Umbilical cord (tissue), 2 donors: ENCODE data around the gene MGAT4B. TPM values are rescaled to one million over a fixed set of nuclear protein-coding genes. Genes with fewer than 3 reads are reported as not detected.

Experiments
- DNase-seq: peaks from one replicate; pipeline ENCODE4 v3.0.0-alpha.2; 2015; ENCODE audit warnings: low spot score
- total RNA-seq: library from RNA; depleted of rRNA; stranded (reverse); fragments of >200 nt; gene quantifications from one replicate; pipeline ENCODE4 v1.2.3, GENCODE V29; 2014; ENCODE audit warnings: low replicate concordance; ENCODE audit not compliant: insufficient read depth

Gene MGAT4B
- total RNA-seq, 1 donor from 2014 or later: 43.3 TPM

- no peak for DNase-seq
These were observed 5.6 kb upstream of the MGAT4B start for GRCh38 chr5:179812135-179812825.

- no peak for DNase-seq
These were observed 977 bp downstream of the MGAT4B start for GRCh38 chr5:179805529-179806249.

GRCh38 chr5:179805070-179805528, 1.6 kb downstream of the MGAT4B start:
- DNase-seq: no peak

- no peak for DNase-seq
These were observed 2.1 kb downstream of the MGAT4B start for GRCh38 chr5:179804555-179804947.

GRCh38 chr5:179803651-179804554, 2.8 kb downstream of the MGAT4B start:
- DNase-seq: no peak

- DNase-seq: no peak
These were observed 3.6 kb downstream of the MGAT4B start for GRCh38 chr5:179802950-179803562.

- no peak for DNase-seq
These were observed 4.3 kb downstream of the MGAT4B start for GRCh38 chr5:179802207-179802883.

GRCh38 chr5:179801304-179802206, 5.1 kb downstream of the MGAT4B start:
- peak; percentile 61 for DNase-seq

- DNase-seq: no peak
These were observed 5.9 kb downstream of the MGAT4B start for GRCh38 chr5:179800696-179801201.

GRCh38 chr5:179800071-179800695, 6.5 kb downstream of the MGAT4B start:
- no peak for DNase-seq

- no peak for DNase-seq
These were observed 7.1 kb downstream of the MGAT4B start for GRCh38 chr5:179799644-179799973.

GRCh38 chr5:179798771-179799643, 7.7 kb downstream of the MGAT4B start:
- no peak for DNase-seq

GRCh38 chr5:179798144-179798770, 8.4 kb downstream of the MGAT4B start:
- DNase-seq: no peak

- DNase-seq: no peak
These were observed 8.9 kb downstream of the MGAT4B start for GRCh38 chr5:179797741-179798140.

- DNase-seq: no peak
These were observed 9.6 kb downstream of the MGAT4B start for GRCh38 chr5:179796877-179797608.

GRCh38 chr5:179795863-179796833, 10.5 kb downstream of the MGAT4B start:
- peak; percentile 84 for DNase-seq
